Dermis blood vessel endothelial cell (primary cell): Measurements from ENCODE around the gene MYCN. TPM values are rescaled to one million over a fixed set of nuclear protein-coding genes. Genes with fewer than 3 reads are reported as not detected.
"Not testable (repeated sequence)": the region's sequence is repeated elsewhere in the genome, so short reads cannot be mapped to it uniquely, and the experiment has no call there.

Experiments used
- DNase-seq: peaks from one replicate; pipeline ENCODE4 v3.0.0; 2010
- total RNA-seq: library from RNA; depleted of rRNA; stranded (reverse); fragments of >200 nt; gene quantifications from 2 replicates; pipeline ENCODE4 v1.2.3, GENCODE V29; 2014

The MYCN gene
- total RNA-seq, 1 donor from 2014 or later = 19.6 TPM

DNA sequence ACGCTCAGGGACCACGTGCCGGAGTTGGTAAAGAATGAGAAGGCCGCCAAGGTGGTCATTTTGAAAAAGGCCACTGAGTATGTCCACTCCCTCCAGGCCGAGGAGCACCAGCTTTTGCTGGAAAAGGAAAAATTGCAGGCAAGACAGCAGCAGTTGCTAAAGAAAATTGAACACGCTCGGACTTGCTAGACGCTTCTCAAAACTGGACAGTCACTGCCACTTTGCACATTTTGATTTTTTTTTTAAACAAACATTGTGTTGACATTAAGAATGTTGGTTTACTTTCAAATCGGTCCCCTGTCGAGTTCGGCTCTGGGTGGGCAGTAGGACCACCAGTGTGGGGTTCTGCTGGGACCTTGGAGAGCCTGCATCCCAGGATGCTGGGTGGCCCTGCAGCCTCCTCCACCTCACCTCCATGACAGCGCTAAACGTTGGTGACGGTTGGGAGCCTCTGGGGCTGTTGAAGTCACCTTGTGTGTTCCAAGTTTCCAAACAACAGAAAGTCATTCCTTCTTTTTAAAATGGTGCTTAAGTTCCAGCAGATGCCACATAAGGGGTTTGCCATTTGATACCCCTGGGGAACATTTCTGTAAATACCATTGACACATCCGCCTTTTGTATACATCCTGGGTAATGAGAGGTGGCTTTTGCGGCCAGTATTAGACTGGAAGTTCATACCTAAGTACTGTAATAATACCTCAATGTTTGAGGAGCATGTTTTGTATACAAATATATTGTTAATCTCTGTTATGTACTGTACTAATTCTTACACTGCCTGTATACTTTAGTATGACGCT lies 5.8 kb downstream of the MYCN start:
- no peak for DNase-seq

DNA sequence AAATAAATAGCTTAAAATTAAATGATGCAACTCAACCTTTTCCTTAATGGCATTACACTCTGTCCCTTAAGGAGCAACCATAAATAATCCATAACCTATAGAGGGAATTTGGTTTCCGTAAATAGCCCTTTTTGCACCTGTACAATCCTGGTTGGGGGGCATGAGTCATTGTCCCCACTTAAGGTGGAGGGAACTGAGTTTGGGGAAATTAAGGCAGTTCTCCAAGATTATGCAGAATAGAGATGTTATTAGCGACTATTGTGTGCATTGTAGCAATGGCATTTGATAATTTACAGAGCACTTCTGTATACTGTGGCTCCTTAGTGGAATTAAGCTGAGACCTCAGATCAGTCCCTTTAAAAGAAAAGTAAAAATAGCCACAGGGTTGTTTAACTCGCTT lies 6.6 kb downstream of the MYCN start:
- no peak for DNase-seq

DNA sequence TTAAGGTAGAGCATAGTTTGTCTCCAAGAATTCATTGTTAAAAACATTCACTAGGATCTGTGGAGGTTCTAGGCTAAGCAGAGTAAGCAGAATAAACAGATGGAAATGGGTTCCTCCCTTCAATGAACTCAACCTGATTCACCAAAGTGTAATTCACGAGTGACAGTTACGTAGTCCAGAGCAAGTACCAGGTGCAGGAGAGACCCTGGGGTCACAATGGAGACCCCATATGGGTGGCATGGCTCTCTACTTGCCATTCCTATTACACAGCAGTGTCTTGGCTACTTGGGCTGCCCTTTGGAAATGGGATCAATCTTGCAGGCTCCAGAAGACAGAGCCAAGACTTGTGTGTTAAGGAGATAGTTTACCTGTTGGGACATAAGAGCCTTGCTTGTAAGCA lies 7.1 kb downstream of the MYCN start:
- DNase-seq = no peak

DNA sequence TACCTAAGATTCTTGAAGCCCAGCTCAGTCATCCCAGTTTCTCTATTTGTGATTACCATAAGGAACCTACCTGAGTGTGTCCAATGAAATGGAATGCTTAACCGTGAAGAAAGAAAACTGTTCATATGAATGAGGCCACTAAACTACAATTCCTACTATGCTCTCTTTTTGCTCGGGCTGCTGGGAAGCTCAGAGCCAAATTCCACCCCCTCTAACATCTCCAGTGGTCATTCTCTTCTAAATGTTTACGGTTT lies 8.3 kb downstream of the MYCN start:
- DNase-seq = no peak

DNA sequence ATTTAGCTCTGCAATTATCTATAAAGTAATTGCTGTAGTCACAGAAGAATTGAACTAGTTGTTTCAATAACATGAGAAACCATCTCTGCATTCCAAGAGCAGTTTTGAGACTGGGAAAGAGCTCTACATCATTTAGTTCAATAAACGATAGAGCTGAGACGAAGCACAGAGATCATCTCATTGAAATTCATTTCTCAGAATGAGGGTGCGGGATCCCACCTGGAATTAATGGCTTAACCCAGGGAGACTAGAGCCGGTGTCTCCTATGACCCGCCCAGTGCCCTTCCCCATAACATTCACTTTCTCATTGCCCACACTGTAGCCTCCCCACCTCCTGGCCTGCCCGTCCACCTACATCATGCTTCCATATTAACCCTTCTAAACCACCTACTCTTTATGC lies 8.8 kb downstream of the MYCN start:
- DNase-seq = no peak

DNA sequence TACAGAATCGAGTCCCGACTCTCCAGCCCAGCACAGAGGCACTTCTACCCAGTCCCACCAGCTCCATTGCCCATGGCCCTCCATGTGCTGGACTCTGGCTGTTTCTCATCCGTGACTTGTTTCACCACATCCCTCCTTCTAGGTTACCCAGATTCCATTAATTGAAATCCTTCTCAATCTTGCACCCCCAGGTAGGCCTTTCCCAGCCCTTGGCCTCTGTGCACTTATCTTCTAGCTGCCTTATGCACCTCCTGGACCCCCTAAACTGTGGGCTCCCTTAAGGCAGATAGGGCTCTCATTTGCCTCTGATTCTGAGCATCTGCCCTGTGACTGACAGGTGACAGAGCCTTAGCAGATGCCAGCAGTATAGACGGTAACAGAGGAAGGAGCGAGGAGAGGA lies 9.2 kb downstream of the MYCN start:
- no peak for DNase-seq

DNA sequence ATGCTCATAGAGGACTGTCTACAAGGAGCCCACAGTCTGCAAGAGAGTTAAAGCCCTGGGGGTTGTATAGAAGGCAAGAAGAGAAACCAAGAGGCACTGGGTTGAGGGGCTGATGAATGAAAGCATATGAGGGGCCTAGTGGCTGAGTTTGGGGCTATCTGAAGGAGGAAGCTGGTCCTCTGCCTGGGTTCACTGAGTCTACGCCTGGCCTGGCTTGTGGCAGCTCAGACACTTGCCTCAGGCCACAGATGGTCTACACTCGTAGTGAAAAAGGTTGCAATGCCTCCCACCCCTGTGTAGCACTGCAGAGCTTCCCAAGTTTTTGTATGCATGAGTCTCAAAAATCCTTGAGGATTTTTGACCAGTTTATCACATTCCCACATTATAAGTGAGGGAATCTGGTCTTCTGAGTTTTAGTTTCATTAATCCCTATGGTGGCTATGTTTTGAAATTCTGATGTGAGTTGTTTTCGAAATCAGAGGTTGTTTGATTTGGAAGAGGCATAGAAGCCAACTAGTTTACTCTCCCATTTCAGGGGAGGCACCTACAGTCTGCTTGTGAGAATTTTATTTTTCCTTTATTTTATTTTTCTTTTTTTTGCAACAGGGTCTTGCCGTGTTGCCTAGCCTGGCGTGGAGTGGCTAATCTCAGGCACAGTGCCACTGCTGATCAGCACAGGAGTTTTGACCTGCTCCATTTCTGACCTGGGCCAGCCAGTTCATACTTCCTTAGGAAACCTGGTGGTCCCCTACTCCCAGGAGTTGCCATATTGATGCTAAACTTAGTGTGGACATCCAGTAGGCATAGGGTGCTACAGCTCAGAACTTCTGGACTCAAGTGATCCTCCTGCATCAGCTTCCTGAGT lies 10.0 kb downstream of the MYCN start:
- no peak for DNase-seq

DNA sequence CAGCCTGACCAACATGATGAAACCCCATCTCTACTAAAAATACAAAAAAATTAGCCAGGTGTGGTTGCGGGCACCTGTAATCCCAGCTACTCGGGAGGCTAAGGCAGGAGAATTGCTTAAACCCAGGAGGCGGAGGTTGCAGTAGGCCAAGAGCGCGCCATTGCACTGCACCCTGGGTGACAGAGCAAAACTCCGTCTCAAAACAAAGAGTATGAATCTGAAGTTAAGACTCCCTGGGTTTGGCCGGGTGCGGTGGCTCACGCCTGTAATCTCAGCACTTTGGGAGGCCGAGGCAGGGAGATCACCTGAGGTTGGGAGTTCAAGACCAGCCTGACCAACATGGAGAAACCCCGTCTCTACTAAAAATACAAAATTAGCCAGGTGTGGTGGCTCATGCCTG lies 11.6 kb downstream of the MYCN start:
- not testable (repeated sequence) for DNase-seq

DNA sequence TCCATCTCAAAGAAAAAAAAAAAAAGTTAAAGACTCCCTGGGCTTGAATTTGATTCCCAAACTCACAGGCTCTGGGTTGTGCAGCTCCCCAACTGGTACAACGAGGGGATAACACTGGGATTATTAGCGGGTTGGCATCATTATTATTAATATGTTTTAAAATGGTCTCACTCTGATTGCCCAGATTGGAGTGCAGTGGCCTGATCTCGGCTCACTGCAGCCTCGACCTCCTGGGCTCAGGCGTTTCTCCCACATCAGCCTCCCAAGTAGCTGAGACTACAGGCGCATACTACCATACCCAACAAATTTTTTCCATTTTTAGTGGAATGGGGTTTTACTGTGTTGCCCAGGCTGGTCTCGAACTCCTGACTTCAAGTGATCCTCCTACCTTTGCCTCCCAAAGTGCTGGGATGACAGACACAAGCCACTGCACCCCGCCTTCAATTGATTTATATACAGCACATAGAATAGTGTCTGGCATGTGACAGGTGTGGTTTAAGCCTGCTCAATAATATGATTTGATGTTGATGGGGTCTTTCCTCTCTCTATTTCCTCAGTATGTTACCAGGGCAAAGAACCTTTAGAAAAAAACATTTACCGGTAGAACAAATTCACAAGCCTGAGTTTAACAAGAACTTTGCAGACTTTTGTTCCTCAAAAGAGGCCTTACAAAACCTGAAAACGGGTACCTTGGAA lies 12.2 kb downstream of the MYCN start:
- no peak for DNase-seq

DNA sequence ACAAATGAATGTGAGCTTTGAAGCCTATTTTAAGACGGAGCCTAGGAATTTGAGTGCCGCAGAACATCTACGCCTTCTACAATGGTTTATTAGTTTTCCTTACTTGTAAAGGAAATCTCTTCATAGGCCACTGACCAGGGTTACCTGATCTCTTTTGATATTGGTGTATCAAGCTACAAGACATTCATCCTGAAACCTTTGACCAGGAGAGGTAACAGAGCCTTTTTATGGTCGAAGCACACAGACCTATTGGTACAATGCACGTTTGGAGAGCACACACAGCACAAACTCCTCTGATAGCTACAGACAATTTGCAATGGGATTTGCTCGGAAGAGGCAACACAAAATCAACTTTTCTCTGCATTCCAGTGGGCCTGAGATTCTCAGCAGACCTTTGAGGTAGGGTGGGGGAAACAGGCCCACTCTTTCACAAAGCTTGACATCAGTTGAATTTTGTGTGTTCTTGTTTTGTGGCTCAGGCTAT lies 12.8 kb downstream of the MYCN start:
- no peak for DNase-seq

DNA sequence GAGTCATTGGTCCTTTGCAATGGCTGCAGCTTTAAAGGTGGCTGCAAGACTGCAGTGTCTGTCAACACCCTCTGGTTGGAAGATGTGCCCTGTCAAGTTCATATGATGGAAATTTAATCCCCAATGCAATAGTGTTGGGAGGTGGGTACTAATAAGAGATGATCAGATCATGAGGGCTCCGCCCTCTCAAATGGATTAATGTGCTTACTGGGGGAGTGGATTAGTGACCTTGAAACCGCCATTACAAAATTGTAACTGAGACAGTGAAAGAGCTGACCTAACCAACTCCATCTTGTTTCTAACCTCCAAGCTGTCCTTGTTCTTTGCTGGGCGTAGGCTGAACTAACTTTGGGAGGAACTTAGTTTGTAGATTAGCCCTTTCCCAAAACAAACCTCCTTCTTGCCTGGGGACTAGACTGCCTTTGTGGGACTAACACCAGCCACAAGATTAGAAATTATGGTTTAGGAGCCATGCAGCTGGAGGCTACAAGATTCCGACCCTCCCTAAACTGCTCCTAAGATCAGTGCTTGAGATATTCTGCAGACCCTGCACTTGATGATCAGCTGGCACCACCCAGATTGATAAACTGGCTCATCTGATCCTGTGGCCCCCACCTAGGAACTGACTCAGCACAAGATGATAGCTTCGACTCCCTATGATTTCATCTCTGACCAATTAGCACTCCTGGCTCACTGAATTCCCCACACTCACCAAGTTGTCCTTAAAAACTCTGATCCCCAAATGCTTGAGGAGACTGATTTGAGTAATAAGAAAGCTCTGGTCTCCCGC lies 13.7 kb downstream of the MYCN start:
- no peak for DNase-seq

DNA sequence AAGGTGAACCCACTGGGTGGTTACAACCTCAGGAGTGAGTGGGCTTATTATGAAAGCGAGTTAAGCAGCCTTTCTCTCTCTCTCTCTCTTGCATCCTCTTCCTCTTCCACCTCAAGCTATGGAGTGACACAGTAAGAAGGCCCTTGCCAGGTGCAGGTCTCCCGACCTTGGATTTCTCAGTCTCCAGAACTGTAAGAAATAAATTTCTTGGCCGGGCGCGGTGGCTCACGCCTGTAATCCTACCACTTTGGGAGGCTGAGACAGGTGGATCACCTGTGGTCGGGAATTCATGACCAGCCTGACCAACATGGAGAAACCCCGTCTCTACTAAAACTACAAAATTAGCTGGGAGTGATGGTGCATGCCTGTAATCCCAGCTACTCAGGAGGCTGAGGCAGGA lies 14.4 kb downstream of the MYCN start:
- DNase-seq = no peak

DNA sequence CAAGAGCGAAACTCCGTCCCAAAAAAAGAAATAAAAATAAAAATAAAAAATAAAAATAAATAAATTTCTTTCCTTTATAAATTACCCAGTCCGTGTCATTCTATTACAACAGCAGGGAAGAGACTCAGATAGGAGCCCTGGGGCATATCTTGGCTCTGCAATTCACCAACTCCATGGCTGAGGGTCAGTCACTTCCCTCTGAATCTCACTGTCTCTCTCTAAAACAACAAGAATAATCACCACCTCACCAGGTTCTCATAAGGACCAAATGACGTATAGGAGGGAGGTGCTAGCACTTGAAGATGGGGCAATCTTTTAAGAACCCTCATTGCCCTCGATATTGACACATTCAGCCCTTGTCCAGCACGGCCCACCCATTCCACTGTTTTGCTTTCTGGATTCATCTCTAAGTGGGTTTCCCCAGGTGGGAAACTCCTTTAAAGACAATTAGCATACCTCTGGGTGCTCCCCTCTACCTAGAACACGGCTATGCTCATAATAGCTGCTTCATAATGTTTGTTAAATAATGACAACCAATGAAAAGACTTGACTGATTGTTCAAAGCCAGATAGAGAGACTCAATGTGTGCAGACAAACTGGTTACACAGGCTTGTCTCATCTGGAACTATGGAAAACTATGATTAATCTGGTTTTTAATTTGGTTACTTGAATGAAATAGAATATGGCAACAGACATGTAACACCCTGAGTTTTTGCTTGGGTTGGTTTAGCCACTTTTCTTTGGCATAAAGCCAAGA lies 15.1 kb downstream of the MYCN start:
- no peak for DNase-seq

DNA sequence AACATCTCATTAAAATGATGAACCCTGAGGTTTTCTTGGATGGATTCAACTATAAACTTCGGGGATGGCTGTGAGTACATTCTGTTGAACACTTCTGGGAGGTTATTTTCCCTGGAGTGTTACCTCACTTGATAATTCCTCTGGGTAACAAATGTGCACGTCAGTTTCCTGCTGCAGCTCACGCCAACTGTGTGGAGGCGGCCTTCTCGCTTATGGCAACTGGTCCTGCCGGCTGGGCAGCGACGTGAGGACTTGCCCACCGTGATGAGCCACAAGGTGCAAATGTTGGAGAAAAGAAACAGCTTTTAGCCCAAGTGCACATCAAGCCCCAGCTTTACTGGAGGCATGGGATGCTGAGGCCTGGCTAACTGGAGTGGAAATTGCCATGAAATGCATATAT lies 15.9 kb downstream of the MYCN start:
- DNase-seq = no peak

DNA sequence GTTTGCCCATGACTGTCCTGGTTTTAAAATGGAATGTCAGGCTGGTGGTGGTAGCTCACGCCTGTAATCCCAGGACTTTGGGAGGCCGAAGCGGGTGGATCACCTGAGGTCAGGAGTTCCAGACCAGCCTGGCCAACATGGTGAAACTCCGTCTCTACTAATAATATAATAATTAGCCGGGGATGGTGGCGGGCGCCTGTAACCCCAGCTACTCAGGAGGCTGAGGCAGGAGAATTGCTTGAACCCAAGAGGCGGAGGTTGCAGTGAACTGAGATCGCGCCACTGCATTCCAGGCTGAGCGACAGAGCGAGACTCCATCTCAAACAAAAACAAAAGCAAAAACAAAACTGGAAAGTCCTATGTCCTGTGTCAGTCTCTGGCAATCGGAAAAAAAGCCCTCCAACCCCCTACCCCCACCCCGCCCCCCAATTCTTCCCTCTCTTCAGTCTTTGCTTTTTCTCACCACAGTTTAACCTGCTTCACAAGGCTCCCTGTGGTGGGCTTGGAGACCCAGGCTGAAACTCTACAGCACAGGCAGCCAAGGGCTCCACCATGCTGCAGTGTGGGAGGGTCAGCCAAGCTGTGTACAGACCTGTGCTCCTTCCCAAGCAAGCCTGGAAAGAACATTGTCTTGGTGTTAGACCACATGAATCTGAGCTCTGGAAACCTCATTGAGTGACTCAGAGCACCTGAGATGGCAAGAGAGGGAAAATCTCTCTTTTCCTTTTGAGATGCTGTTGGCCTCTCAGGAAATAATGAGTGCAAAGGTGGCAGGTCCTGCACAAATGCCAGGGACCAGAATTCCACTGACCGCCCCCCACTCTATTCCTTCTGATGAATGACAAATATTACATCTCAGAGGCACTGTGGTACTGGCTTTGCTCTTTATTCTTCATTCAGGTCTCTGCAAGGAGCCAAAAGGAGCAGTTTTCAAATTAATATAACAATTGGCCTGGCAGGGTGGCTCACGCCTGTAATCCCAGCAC lies 16.7 kb downstream of the MYCN start:
- no peak for DNase-seq

DNA sequence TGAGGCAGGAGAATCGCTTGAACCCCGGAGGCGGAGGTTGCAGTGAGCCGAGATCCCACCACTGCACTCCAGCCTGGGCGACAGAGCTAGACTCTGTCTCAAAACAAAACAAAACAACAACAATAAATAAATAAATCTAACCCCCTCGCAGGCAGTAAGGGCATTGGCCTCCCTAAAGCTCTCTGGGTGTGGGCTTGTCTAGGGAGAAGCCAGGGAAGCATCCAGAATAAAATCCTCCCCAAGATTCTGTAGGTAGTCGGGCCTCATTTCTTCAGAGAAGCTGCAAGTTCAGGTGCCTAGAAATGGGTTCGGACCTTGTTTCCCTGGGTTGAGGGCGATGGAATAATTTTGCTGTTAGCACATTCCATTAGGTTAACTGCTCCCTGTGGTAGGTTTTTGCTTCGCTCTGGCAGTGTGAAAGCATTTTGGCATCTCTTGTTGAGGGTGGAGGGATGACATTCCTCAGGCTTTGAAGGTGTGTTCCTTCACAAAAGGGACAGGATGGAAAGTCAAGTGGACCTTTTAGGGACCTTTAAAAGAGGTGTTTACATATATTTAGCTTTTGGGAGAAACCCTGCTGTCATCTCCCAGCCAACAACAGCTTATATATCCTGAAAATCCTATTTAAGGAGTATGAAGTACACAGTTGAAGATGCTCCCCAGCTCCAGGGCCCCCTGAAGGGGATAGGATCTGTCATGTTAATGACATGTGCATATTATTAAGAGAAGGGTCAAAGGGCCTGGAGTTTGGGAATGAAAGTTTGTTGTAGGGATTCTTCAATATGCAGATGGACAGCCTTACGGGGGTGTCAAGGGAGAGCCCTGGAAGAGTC lies 17.7 kb downstream of the MYCN start:
- no peak for DNase-seq

DNA sequence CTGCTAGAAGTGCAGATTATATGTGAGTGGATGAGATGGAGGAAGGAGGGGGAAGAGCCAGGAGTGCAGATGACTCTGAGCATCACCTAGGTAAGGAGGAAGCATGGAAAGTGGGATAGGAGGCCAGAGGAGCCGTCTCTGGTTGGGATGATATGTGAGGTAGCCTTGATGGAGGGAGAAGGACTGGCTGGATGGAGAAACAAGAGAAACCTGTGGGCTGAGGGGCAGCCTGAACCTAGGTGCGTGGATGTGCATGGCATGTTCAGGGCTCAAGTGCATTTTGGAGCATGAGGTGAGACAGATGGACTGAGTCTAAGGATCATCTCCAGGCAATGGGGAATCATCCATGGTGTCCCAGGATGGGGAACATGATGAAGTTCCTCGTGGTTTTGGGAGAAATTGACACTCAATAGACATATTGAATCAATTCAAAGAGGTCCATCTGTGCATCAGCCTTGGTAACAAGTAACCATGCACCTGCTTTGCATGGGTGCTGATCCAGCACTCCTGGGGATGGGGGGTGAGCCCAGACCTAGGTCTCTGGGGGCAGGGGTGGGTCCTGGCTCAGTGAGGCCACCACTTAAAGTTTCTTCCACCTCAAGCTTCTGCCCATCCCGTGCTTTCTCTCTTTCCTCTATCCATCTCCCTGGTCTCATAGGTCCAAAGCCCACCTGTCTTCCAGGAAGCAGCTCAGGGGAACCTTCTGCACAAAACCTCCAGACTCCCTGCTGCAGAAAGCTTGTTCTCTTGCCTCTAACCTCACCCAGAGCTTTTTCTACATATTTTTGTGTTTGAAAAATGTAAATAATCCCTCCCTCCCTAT lies 19.2 kb downstream of the MYCN start:
- no peak for DNase-seq

DNA sequence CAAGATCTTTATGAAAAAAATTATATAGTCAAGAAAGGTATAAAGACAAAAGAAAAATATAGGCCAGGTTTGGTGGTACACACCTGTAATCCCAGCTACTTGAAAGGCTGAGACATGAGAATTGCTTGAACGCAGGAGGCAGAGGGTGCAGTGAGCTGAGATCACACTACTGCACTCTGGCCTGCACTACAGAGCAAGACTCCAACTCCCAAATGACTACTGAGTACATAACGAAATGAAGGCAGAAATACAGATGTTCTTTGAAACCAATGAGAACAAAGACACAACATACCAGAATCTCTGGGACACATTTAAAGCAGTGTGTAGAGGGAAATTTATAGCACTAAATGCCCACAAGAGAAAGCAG lies 19.8 kb downstream of the MYCN start:
- not testable (repeated sequence) for DNase-seq
